GM12878 (cell line): ENCODE data around the gene SPINK9. TPM values are rescaled to one million over a fixed set of nuclear protein-coding genes. Genes with fewer than 3 reads are reported as not detected.

Experiments used
- ATAC-seq: fragments of 200-7000 bp; cut with Tn5 transposase; 3 replicates; pipeline ENCODE4 v1.9.1; 2020; ENCODE audit warnings: mild to moderate bottlenecking, moderate library complexity
- BruUV-seq: library from RNA; stranded (reverse); fragments of 400-500 nt; replicated peaks from 2 replicates; lab custom pipeline; 2021; lab: Mats Ljungman, UMichigan
- CTCF ChIA-PET: fragments of 300-600 bp; sonication (Branson Sonifier 250); formaldehyde crosslinking; extraction: SDS; loops from one replicate; lab custom pipeline; 2021; ENCODE audit warnings: inconsistent platforms; lab: Yijun Ruan, JAX
- POLR2A ChIA-PET: fragments of 350-600 bp; formaldehyde crosslinking; extraction: SDS; loops from one replicate; lab custom pipeline; 2021; ENCODE audit warnings: inconsistent platforms; lab: Charles Lee
- RAD21 ChIA-PET: fragments of 300-600 bp; sonication (Branson Sonifier 250); formaldehyde crosslinking; loops from one replicate; lab custom pipeline; 2023; ENCODE audit warnings: antibody characterized with exemption; ENCODE audit not compliant: unreplicated experiment; lab: Charles Lee
- SMC1A ChIA-PET: fragments of 300-600 bp; sonication (Branson Sonifier 250); formaldehyde crosslinking; loops from one replicate; lab custom pipeline; 2023; ENCODE audit not compliant: unreplicated experiment, uncharacterized antibody; lab: Charles Lee
- DNase-seq: peaks from one replicate; pipeline ENCODE4 v3.0.0-alpha.2; 2011; ENCODE audit warnings: low read depth, low spot score
- FAIRE-seq: peaks from 3 replicates; lab custom pipeline; 2011; peaks lifted over from hg19 to GRCh38; lab: Jason Lieb, UNC
- H2AFZ ChIP-seq: 2 replicates; pipeline ENCODE4 v1.6.0; 2011; ENCODE audit warnings: low read depth, low read length, control low read depth; ENCODE audit not compliant: control insufficient read depth
- H3K27ac ChIP-seq: 2 replicates; pipeline ENCODE4 v1.5.1; 2011; ENCODE audit warnings: control low read depth; ENCODE audit not compliant: control insufficient read depth, insufficient read depth
- H3K27me3 ChIP-seq, 2 experiments: replicated peaks in 1 of 2; 2 replicates each; pipeline versions ENCODE4 v1.6.0 to v1.6.1; 2011; ENCODE audit warnings: low read length in 1 of 2; ENCODE audit not compliant: control insufficient read depth in 2 of 2, insufficient read depth in 2 of 2
- H3K36me3 ChIP-seq, 2 experiments: 2 replicates each; pipeline ENCODE4 v1.5.1; 2011; ENCODE audit warnings: low read length in 1 of 2; ENCODE audit not compliant: control insufficient read depth in 2 of 2, insufficient read depth in 2 of 2
- H3K4me1 ChIP-seq: 2 replicates; pipeline ENCODE4 v1.6.1; 2011; ENCODE audit warnings: mild to moderate bottlenecking, low read length, moderate library complexity, mixed read lengths; ENCODE audit not compliant: control insufficient read depth, insufficient read depth
- H3K4me2 ChIP-seq: 2 replicates; pipeline ENCODE4 v1.6.0; 2011; ENCODE audit warnings: control low read depth; ENCODE audit not compliant: control insufficient read depth, insufficient read depth
- H3K4me3 ChIP-seq: fragments of 200-600 bp; sonication (generic); 2 replicates; pipeline ENCODE4 v1.5.1; 2016
- H3K79me2 ChIP-seq: 2 replicates; pipeline ENCODE4 v1.6.0; 2011; ENCODE audit warnings: low read length; ENCODE audit not compliant: control insufficient read depth, insufficient read depth
- H3K9ac ChIP-seq: 2 replicates; pipeline ENCODE4 v1.8.0; 2011; ENCODE audit warnings: low read length, control low read depth, mixed read lengths; ENCODE audit not compliant: control insufficient read depth, insufficient read depth
- H3K9me3 ChIP-seq: replicated peaks from 3 replicates; pipeline ENCODE4 v1.5.1; 2011; ENCODE audit warnings: mild to moderate bottlenecking, low read length; ENCODE audit not compliant: control insufficient read depth, insufficient read depth
- H4K20me1 ChIP-seq: 2 replicates; pipeline ENCODE4 v1.6.0; 2011; ENCODE audit not compliant: control insufficient read depth, insufficient read depth
- CBX5 ChIP-seq: sonication (generic); IDR thresholded peaks from 2 replicates; pipeline ENCODE4 v1.6.1; 2016; ENCODE audit warnings: low read depth, moderate library complexity, mild to moderate bottlenecking, inconsistent platforms
- MTA2 ChIP-seq: fragments of 450-650 bp; IDR thresholded peaks from 2 replicates; pipeline ENCODE4 v1.6.1; 2016; ENCODE audit warnings: low read depth, mild to moderate bottlenecking, moderate library complexity
- NRF1 ChIP-seq: conservative IDR thresholded peaks from 2 replicates; pipeline ENCODE4 v1.6.1; 2011; ENCODE audit warnings: mild to moderate bottlenecking, low read depth, low read length, improper control_type of control experiment
- SMAD5 ChIP-seq: IDR thresholded peaks from 2 replicates; pipeline ENCODE4 v1.6.1; 2016; ENCODE audit warnings: antibody characterized with exemption, low read depth
- SPI1 ChIP-seq: IDR thresholded peaks from 2 replicates; pipeline ENCODE4 v1.6.1; 2011; ENCODE audit warnings: low read depth, mild to moderate bottlenecking, low read length, moderate library complexity, borderline replicate concordance; ENCODE audit not compliant: insufficient read depth
- TCF3 ChIP-seq: IDR thresholded peaks from 2 replicates; pipeline ENCODE4 v1.6.1; 2012; ENCODE audit warnings: low read depth, mild to moderate bottlenecking, low read length, borderline replicate concordance; ENCODE audit not compliant: insufficient read depth
- YY1 ChIP-seq: IDR thresholded peaks from 2 replicates; pipeline ENCODE4 v1.6.1; 2011; ENCODE audit warnings: low read depth, mild to moderate bottlenecking, low read length
- ZBTB33 ChIP-seq: fragments of 450-650 bp; IDR thresholded peaks from 2 replicates; pipeline ENCODE4 v1.6.1; 2017; ENCODE audit warnings: mild to moderate bottlenecking
- WGBS: methylation state at CpG from one replicate; pipeline ENCODE4 v1.1.6; 2016; ENCODE audit warnings: low lambda C conversion rate; ENCODE audit not compliant: insufficient replicate concordance, insufficient coverage; ENCODE audit errors: missing lambda C conversion rate; 5-methylcytosine and 5-hydroxymethylcytosine counted together
- in situ Hi-C: fragments of 300-500 bp; cut with MboI; formaldehyde crosslinking; loops from 9 replicates; pipeline ENCODE4 v1.14.3; 2018; ENCODE audit warnings: mixed read lengths
- intact Hi-C: fragments of 100-400 bp; cut with micrococcal nuclease; formaldehyde crosslinking; loops from one replicate; pipeline ENCODE4 v1.14.2; 2022; ENCODE audit not compliant: unreplicated experiment
- polyA plus RNA-seq, 11 experiments: library from polyadenylated mRNA; depleted of rRNA in 4 of 11; unstranded in 6 of 11; stranded (reverse) in 5 of 11; fragments of >200 nt; fragmentation: Nextera tagmentation in 4 of 11; fragmentation: Illumina TruSeq in 1 of 11; extraction: Ambion mirVana in 4 of 11; extraction: Trizol in 1 of 11; gene quantifications; 1 replicate in 1 of 11; 2 replicates in 10 of 11; pipeline versions ENCODE4 v1.2.1 to v1.2.3, GENCODE V29; 2011 to 2016; ENCODE audit warnings: inconsistent platforms in 2 of 11, missing spikeins in 2 of 11, low read depth in 1 of 11
- total RNA-seq, 4 experiments: library from RNA; depleted of rRNA in 3 of 4; stranded (reverse); fragments of >200 nt in 3 of 4; fragmentation: Illumina TruSeq in 1 of 4; extraction: Trizol in 1 of 4; gene quantifications; 2 replicates each; pipeline versions ENCODE4 v1.2.1 to v1.2.3, GENCODE V29; 2013 to 2021

Gene SPINK9
- total and polyA plus RNA-seq, 10 of the 15 experiments (the other 5 are each of a cell fraction or from before 2014, with no cell fraction given): not detected

GRCh38 chr5:148376198-148376597, 40.8 kb downstream of the SPINK9 start (continued):
- no peak for TF ChIP-seq TCF3
- TF ChIP-seq NRF1: no peak
- no peak for TF ChIP-seq MTA2

GRCh38 chr5:148378670-148379069, 43.3 kb downstream of the SPINK9 start:
- H3K79me2 ChIP-seq: no peaks in the 10 kb centered on the region; the same call in 1 of the 2 replicates
- FAIRE-seq: no peak
- no peak overlapping the region for H3K9ac ChIP-seq
- peaks cover 9% of the 10 kb centered on the region for H3K9me3 ChIP-seq
- no peaks in the 10 kb centered on the region for H3K27me3 ChIP-seq
- SMC1A ChIA-PET: no interaction called here
- CTCF ChIA-PET: no interaction called here
- no peak overlapping the region for H2AFZ ChIP-seq
- BruUV-seq: no TSS peak
- in situ Hi-C loops (loop anchor here (10.0 kb wide), 1 partner anchor 194 kb away; no protein-coding TSS in a partner anchor), intact Hi-C loops (no loop called here)
- H4K20me1 ChIP-seq: no peaks in the 10 kb centered on the region
- 50% methylated on average over 3 of the region's 3 CpGs for WGBS
- no peak for ATAC-seq
- 0 out of 2 replicates have a peak, but pooled peaks cover 3% of the 10 kb centered on the region for H3K4me1 ChIP-seq
- H3K4me3 ChIP-seq: no peak overlapping the region
- RAD21 ChIA-PET: no interaction called here
- no peak overlapping the region for H3K27ac ChIP-seq
- no peak for DNase-seq
- POLR2A ChIA-PET: no interaction called here
- TF ChIP-seq SMAD5 (no peak), ZBTB33 (peak; percentile 54; the same call in 1 of the 2 replicates), YY1 (peak; percentile 46; the same call in 1 of the 2 replicates), SPI1 (peak; percentile 54; the same call in 1 of the 2 replicates), CBX5 (peak; percentile 94)
- no peak overlapping the region for H3K4me2 ChIP-seq
- H3K36me3 ChIP-seq: no peaks in the 10 kb centered on the region
